ENCODE results near the gene CLCN3. TPM values are rescaled to one million over a fixed set of nuclear protein-coding genes. Genes with fewer than 3 reads are reported as not detected.

The CLCN3 gene
- total and polyA plus RNA-seq, 9 of the 15 experiments (the other 6 are each of a cell fraction or from before 2014, with no cell fraction given), result 12.7 to 60.6 (median 38.5) TPM

- ChIA-PET POLR2A (interaction anchor here (1.3 to 6.6 kb wide), 4 partner anchors 11 to 42 kb away, joined by 3 to 51 read pairs (median 20); partner anchors contain the start of gene CLCN3), CTCF (ENCODE audit: low intra/inter-chr PET ratio) (no interaction called here)
- peaks cover 92% of the 10 kb centered on the region for H3K79me2 ChIP-seq (ENCODE audit: control insufficient read depth, insufficient read depth, low read length)
- peaks cover 6% of the 10 kb centered on the region for H3K9me3 ChIP-seq (replicated peaks; ENCODE audit: control insufficient read depth, insufficient read depth, low read depth, low read length)
- intact Hi-C loops (cut with micrococcal nuclease) (loop anchor here (2.0 to 5.0 kb wide), 2 partner anchors 49 to 96 kb away; partner anchors contain the start of genes HPF1 and NEK1), in situ Hi-C loops (cut with MboI) (no loop called here)
- no peak overlapping the region for H2AFZ ChIP-seq (ENCODE audit: low read depth, low read length)
- H3K27ac ChIP-seq (ENCODE audit: extremely low read depth, low read depth, low read length), result peak overlapping the region; percentile 93; the same call in 2 of the 3 replicates
- 0% methylated on average over 1 of the region's 1 CpG for WGBS (ENCODE audit: insufficient coverage, low coverage, missing lambda C conversion rate)
- peak overlapping the region; percentile 71 for H3K4me2 ChIP-seq (ENCODE audit: insufficient read depth, low read length)
- no peaks in the 10 kb centered on the region for H3K9me1 ChIP-seq (ENCODE audit: control insufficient read depth, insufficient read depth, low read length)
- peak overlapping the region in 1 of 2 experiments; percentile 89; a peak in 2 of 4 replicates for H3K9ac ChIP-seq (ENCODE audit: insufficient read depth in 1 of 2, low read depth in 2 of 2, low read length in 2 of 2)
- no peaks in the 10 kb centered on the region for H4K20me1 ChIP-seq (replicated peaks; ENCODE audit: control insufficient read depth, insufficient read depth, low read length)
- H3K27me3 ChIP-seq (ENCODE audit: control insufficient read depth in 2 of 2, insufficient read depth in 2 of 2, low read length in 2 of 2), result no peaks in the 10 kb centered on the region
- H3K4me3 ChIP-seq, result peak overlapping the region; percentile 51
- H3K36me3 ChIP-seq (ENCODE audit: control insufficient read depth, insufficient read depth, low read length), result peaks cover 10% of the 10 kb centered on the region
- H3K4me1 ChIP-seq (replicated peaks in 1 of 2; ENCODE audit: control insufficient read depth in 2 of 2, insufficient read depth in 2 of 2, low read length in 2 of 2), result peaks cover 0 to 10% of the 10 kb centered on the region in 2 experiments; a peak in 3 of 5 replicates
- BruUV-seq (replicated peaks), result no TSS peak
- FAIRE-seq (peak; percentile 54), DNase-seq (ENCODE audit: extremely low read depth in 1 of 4, low spot score in 3 of 4) (no peak), ATAC-seq (no peak)
- TF ChIP-seq ZNF197 (CRISPR knock-in tag; IDR thresholded peaks at IDR 0.05; ENCODE audit: low read depth) (no peak), BRD4 (IDR thresholded peaks at IDR 0.05) (peak; percentile 59; the same call in 1 of the 2 replicates), ZFP91 (CRISPR knock-in tag; IDR thresholded peaks at IDR 0.05) (no peak)
Measured at GRCh38 chr4:169661761-169662160, 41.4 kb downstream of the CLCN3 start.

Measured in K562 (cell line).